Ovary (tissue), 9 donors: ENCODE results near the gene HTR1D. TPM values are rescaled to one million over a fixed set of nuclear protein-coding genes. Genes with fewer than 3 reads are reported as not detected.

ENCODE experiments used
- DNase-seq, 5 donors: peaks; one replicate each; pipeline ENCODE4 v3.0.0-alpha.2; 2019 to 2020
- H3K27ac ChIP-seq, 2 donors: fragments of 200-600 bp; one replicate each; pipeline versions ENCODE4 v1.5.1 to v1.8.0; 2019 to 2022
- H3K27me3 ChIP-seq: fragments of 200-600 bp; one replicate; pipeline ENCODE4 v1.8.0; 2022
- H3K36me3 ChIP-seq: fragments of 200-600 bp; sonication (generic); one replicate; pipeline ENCODE4 v1.5.1; 2019
- H3K4me1 ChIP-seq: one replicate; pipeline ENCODE4 v1.8.1; 2013; ENCODE audit warnings: mild to moderate bottlenecking, moderate library complexity; ENCODE audit not compliant: insufficient read depth
- H3K4me3 ChIP-seq: fragments of 200-600 bp; sonication (generic); one replicate; pipeline ENCODE4 v1.5.1; 2017
- H3K9me3 ChIP-seq, 2 donors: fragments of 200-600 bp in 1 of 2; sonication (generic) in 1 of 2; one replicate each; pipeline versions ENCODE4 v1.5.1 to v1.8.1; 2013 to 2019; ENCODE audit warnings: mild to moderate bottlenecking in 1 of 2, moderate library complexity in 1 of 2
- CTCF ChIP-seq, 3 donors: fragments of 450-650 bp in 2 of 3; fragments of 200-600 bp in 1 of 3; IDR thresholded peaks; one replicate each; pipeline versions ENCODE4 v1.5.1 to v1.8.0; 2016 to 2022; ENCODE audit warnings: antibody characterized with exemption in 3 of 3, mild to moderate bottlenecking in 1 of 3
- EP300 ChIP-seq: sonication (generic); formaldehyde crosslinking; IDR thresholded peaks from one replicate; pipeline ENCODE4 v1.6.1; 2017; ENCODE audit warnings: antibody characterized with exemption
- POLR2A ChIP-seq: fragments of 450-650 bp; IDR thresholded peaks from one replicate; pipeline ENCODE4 v1.6.1; 2017; ENCODE audit warnings: antibody characterized with exemption, mild to moderate bottlenecking, moderate library complexity
- WGBS, 3 donors: extraction: QIAGEN DNeasy Blood & Tissue Kit in 1 of 3; methylation state at CpG; one replicate each; pipeline versions ENCODE4 v1.1.5 to v1.1.7; 2013 to 2017; 5-methylcytosine and 5-hydroxymethylcytosine counted together
- intact Hi-C, 4 donors: fragments of 100-400 bp; cut with DNase I; formaldehyde crosslinking; loops; one replicate each; pipeline versions ENCODE4 v1.11.0 to v1.15.1; 2022 to 2023
- polyA plus RNA-seq, 2 donors: library from polyadenylated mRNA; stranded (reverse); fragments of 200-250 nt in 1 of 2; fragments of 350-450 nt in 1 of 2; fragmentation: Illumina TruSeq in 1 of 2; extraction: RNeasy Lipid Tissue Mini Kit (QIAGEN cat#74804) in 1 of 2; gene quantifications; one replicate each; pipeline ENCODE4 v1.2.3, GENCODE V29; 2013 to 2014
- total RNA-seq, 7 donors: library from RNA; depleted of rRNA in 2 of 7; stranded (reverse); fragments of >200 nt in 2 of 7; fragmentation: NEBNext Ultra II Directional in 3 of 7; extraction: Animal tissue kit (Norgen Biotek cat#: 25700) in 3 of 7; gene quantifications; one replicate each; pipeline versions ENCODE4 v1.1.0 to v1.2.4, GENCODE V29; 2016 to 2023
- donor health status: DM: no; HTN: no; CAD: no; lungs with moderate emphysema.
- donor health status: DM: no; HTN: no; CAD: no.
- donor health status: Bipolar disorder and iron deficiency.
- donor health status: DM: yes; HTN: yes; CAD: no.
- donor health status: DM: no; HTN: no; CAD: no.
- donor health status: DM: yes; HTN: yes; CAD: no.

HTR1D gene
- total and polyA plus RNA-seq, 9 donors = 0.05 to 0.80 (median 0.10) TPM; not detected in 5

DNA sequence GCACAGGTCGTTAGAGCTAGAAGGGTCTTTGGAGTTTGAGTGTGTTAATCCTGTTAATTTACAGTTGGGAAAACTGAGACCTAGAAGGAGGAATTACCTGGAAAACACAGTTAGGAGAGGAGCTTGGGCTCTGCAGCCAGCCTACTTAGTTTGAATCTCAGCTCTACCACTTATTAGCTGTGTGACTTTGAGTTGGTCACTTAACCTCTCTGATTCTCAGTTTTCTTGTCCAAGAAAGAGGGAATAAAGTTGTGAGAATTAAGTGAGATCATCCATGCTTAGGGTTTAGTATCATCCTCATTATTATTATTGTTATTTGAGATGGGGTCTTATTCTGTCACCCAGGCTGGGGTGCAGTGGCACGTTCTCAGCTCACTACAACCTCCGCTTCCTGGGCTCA lies 5.4 kb upstream of the HTR1D start:
- no peak for DNase-seq
- intact Hi-C loops = no loop called here
- Histone ChIP-seq H3K36me3 (no peaks in the 10 kb centered on the region), H3K4me3 (no peak overlapping the region), H3K4me1 (no peaks in the 10 kb centered on the region), H3K27me3 (no peaks in the 10 kb centered on the region), H3K9me3 (no peaks in the 10 kb centered on the region), H3K27ac (no peak overlapping the region)
- TF ChIP-seq EP300 (no peak), CTCF (IDR thresholded peaks at IDR 0.05) (no peak), POLR2A (no peak)
- WGBS, 3 donors = 82 to 88% (median 83%) methylated on average over 3 of the region's 3 CpGs

GRCh38 chr1:23222331-23222730 lies 5.0 kb upstream of the HTR1D start:
- H3K4me1 ChIP-seq = no peaks in the 10 kb centered on the region
- TF ChIP-seq CTCF (IDR thresholded peaks at IDR 0.05) = no peak
- no peak for TF ChIP-seq POLR2A
- no peak for TF ChIP-seq EP300
- intact Hi-C loops = no loop called here
- H3K27ac ChIP-seq = no peak overlapping the region
- no peak for DNase-seq
- H3K4me3 ChIP-seq = no peak overlapping the region
- peaks cover under 1% of the 10 kb centered on the region for H3K27me3 ChIP-seq
- H3K9me3 ChIP-seq = no peaks in the 10 kb centered on the region
- H3K36me3 ChIP-seq = no peaks in the 10 kb centered on the region
- WGBS, 3 donors = 82 to 85% (median 85%) methylated on average over 2 of the region's 2 CpGs

DNA sequence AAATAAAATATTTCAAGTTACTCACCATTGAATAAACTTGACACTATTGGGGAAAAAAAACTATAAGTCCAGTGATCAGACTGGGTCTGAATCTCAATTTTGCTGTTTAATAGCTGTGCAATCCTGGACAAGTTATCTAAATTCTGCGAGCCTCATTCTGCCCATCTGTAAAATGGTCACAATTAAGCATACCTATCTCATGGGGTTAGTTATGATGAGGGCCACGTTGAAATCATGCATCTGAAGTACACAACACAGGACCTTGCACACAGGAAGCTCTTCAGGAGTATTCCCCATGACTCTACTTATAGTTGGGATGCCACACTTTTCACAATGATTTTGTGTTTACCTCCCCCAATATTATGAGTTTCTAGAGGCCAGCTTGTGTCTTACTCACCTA lies 3.8 kb upstream of the HTR1D start:
- peaks cover 9% of the 10 kb centered on the region for H3K27me3 ChIP-seq

GRCh38 chr1:23216771-23217420 lies 406 bp downstream of the HTR1D start:
- Histone ChIP-seq H3K36me3 (no peaks in the 10 kb centered on the region), H3K9me3 (no peaks in the 10 kb centered on the region), H3K4me3 (peak overlapping the region; percentile 20), H3K27ac (no peak overlapping the region), H3K27me3 (peaks cover 9% of the 10 kb centered on the region), H3K4me1 (no peaks in the 10 kb centered on the region)
- 0 to 1% (median 1%) methylated on average over 32 to 78 of the region's 78 CpGs for WGBS, 3 donors
- TF ChIP-seq POLR2A = no peak
- no peak for TF ChIP-seq CTCF (IDR thresholded peaks at IDR 0.05)
- TF ChIP-seq EP300 = no peak
- intact Hi-C loops = no loop called here
- peak in 4 of 5 donors; percentile 16 to 37 (median 24) for DNase-seq

More for the DNA sequence above, 3.8 kb upstream of the HTR1D start:
- Histone ChIP-seq H3K9me3 (no peaks in the 10 kb centered on the region), H3K4me3 (no peak overlapping the region), H3K27ac (no peak overlapping the region), H3K4me1 (no peaks in the 10 kb centered on the region), H3K36me3 (no peaks in the 10 kb centered on the region)
- intact Hi-C loops = no loop called here
- 71 to 78% (median 75%) methylated on average over 2 of the region's 2 CpGs for WGBS, 3 donors
- DNase-seq = no peak
- no peak for TF ChIP-seq POLR2A
- TF ChIP-seq CTCF (IDR thresholded peaks at IDR 0.05) = no peak
- TF ChIP-seq EP300 = no peak
